Activated CD8-positive, alpha-beta memory T cell treated with anti-CD3 and anti-CD28 coated beads for 4 hours (primary cell): ENCODE data around the gene IWS1.

Experiments
- DNase-seq, 2 donors: peaks; one replicate each; pipeline ENCODE4 v3.0.0-alpha.2; 2020; ENCODE audit warnings: low read depth in 2 of 2

IWS1 gene

DNA sequence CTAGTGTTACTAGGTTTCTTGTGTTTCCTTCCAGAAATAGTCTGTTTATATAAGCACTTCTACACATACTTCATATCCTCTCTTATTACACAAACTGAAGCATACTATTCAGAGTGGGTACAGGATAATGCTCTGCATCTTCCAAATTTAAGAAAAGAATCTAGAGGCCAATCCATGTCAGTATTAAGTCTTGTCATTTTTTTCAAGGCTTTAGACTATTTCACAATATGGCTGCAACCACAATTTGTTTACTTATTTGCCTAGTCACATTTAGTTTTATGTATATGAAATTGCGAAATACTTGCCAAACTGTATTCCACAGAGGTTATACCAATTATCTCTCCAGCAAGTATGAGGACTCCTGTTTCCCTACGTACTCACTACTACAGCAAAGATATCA is 27.9 kb downstream of the IWS1 start:
- DNase-seq: no peak

- no peak for DNase-seq
Measured at GRCh38 chr2:127490283-127490682, 36.0 kb downstream of the IWS1 start.

GRCh38 chr2:127486247-127487058 is 39.8 kb downstream of the IWS1 start:
- no peak for DNase-seq

GRCh38 chr2:127485694-127486071 is 40.6 kb downstream of the IWS1 start:
- DNase-seq: no peak

DNA sequence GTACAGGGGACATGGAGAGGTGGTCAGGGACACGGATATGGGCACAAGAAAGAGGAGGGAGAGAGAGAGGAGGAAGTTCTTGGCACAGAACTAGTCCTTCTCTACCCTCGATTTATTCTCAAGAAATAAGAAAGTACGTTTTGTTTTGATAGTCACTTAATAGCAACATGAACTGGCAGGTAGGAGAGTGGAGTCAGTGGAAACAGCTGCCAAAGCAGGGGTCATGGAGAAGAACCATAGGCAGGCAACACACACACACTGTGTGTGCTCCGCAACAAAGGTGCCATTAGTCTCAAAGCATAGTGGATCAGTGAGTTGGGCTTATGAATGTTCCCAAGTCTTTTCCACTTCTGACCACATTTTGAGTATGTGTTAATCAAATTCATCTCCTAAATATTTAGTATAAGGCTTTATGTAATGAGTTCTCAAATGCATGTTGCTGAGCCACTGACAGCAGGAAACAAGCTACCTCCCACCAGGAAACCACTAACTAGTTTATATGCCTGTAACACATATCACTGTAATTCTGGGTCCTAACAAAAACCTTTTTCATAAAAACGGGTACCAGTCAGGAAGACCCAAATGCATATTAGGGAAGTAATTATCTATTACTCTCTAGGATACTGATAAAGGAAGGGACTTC is 41.1 kb downstream of the IWS1 start:
- no peak for DNase-seq

DNA sequence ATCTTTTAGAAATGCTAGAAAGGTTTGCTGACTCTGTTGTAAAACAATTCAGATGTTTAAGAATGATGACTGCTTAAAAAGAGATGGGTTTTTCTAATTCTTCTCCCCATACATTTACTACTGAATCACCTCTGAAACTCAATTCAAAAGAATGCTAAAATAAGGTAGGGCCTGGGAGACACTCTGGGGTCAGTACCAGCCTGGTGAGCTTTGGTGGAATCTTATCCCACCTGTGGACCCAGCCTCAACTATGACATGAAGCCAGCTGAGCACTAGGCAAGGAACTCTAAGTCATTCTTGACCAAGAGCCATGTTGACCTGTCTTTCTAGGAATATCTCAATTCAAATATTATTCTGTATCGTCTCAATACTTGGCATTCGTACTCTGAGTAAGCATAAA is 44.3 kb downstream of the IWS1 start:
- no peak for DNase-seq

DNA sequence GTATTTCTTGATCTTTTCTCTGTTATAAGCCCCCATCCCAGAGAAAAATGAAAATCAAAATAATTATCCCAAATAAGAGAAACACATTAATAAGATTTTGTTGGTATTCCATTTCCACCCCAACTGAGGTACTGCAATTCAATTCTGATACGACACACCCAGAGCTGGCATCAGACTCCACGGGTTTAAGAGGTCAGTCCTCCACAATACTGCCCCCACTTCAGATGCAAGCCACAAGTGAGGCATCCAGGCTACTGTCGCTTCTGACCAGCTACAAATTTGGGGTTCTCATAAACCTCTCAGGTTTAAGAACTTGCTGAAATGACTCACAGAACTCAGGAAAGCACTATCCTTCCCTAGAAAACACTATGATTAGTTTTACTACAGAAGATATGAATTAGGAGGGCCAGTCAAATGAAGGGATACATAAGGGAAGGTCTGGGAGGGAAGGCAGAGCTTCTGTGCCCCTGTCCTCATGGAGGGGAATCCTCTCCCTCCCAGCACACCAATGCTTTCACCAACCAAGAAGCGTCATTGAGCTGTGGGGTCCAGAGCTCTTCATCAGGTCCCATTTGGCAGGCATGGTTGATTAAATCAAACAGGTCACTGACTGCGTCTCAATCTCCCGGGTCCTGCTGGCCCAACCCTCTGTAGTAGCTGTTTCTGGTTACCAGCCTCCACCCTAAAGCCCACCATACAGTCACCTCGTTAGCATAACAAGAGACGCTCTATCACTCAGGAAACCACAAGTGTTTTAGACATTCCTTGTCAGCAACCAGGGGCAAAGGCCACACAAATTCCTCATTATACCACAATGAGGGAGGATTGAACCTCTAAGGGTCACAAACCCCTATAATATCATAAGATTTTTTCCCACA is 46.2 kb downstream of the IWS1 start:
- no peak for DNase-seq

GRCh38 chr2:127479219-127479825 is 47.0 kb downstream of the IWS1 start:
- no peak for DNase-seq

GRCh38 chr2:127475788-127476187 is 50.5 kb downstream of the IWS1 start:
- no peak for DNase-seq

GRCh38 chr2:127472268-127472667 is 54.0 kb downstream of the IWS1 start:
- DNase-seq: no peak

GRCh38 chr2:127471286-127471988 is 54.9 kb downstream of the IWS1 start:
- DNase-seq: no peak

DNA sequence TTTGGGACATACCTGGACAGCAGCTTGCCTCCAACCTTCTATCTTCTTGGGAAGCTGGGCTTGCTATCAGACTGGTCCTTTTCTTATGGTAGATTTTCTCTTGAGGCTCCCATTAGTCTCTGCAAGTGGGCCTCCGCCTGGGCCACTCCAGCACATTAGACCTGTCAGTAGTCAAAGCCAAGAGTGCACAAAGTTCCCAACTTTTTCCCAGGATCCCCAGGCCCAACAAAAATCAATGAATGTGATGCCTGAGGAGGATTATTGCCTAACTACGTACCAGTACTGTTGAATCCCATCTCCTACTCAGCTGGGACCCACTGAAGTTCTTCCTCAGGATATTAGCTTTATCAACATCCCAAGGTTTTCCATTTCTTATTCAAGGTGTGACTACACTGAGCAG is 56.3 kb downstream of the IWS1 start:
- DNase-seq: no peak

- no peak for DNase-seq
Measured at GRCh38 chr2:127469051-127469450, 57.2 kb downstream of the IWS1 start.

- peak in 1 of 2 donors; percentile 3 for DNase-seq
Measured at GRCh38 chr2:127465258-127465657, 61.0 kb downstream of the IWS1 start.

DNA sequence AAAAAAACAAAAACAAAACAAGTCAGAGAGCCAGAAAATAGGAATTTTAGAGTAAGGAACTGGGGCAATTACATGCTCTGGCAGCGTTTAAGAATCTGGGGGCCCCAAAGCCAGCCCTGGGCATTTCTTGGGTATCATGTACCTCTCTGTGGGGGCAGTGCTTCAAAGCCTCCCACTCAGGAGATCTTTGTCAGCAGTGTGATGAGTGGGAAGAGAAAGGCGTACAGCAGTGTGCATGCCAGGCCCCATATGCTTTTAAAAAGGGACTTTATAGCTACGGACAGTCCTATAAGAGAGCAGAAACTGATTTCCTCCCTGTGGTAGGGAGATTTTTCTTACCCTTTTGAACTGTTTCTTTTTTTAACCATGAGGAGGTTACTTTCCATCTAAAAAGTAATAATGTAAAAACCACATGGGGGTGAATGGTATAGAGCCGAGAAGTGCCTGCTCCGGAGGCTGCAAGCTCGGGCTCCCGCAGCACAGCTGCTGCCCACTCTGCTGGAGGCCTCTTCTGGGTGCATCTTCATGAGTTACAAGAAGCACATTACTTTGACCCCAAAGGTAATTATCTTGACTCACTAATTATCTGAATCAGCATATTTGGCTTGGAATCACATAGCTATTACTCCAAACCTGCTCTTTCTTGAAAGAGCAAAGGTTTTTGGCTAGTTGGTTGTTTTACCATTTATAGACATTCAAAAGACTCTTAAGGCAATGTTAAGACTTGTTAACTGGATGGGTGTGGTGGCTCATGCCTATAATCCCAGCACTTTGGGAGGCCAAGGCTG is 61.6 kb downstream of the IWS1 start:
- peak in 1 of 2 donors; percentile 4 for DNase-seq

DNA sequence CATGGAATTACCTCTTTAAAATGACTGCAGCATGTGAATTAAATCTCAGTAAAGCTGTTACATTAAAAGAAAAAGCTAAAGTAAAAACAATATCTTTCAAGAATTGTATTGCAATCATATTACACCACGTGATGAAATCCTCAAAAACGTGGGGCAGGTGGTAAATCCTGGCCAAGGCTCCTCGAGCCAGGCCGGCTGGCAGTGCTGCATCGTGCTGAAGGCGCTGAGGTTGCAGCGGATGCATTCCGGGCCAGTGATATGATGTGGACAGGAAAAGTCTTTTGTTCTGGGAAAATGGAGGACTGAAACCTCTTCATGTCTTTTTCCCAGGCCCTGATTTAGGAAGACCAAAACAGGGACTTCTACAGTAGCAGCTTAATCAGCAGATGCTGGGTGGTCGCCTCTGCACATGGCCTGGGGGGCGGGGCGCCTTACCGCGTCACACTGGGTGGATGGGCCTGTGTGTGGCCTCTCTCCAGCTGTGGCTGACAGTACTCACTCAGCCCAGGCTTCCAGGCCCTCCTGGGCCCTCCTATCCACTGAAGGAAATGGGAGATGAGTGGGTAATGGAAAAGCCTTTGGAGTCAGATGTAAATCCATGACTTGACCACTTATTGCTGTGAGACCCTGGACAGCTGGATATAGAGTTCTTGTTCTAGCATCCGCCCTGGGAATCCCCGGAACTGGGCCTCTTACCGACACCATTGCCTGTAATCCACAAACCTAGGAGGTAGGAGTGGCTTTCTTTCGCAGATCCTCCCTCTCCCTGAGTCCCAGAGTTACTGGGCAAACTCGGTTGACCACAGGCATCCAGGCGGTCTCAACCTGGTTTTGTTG is 62.9 kb downstream of the IWS1 start:
- no peak for DNase-seq

DNA sequence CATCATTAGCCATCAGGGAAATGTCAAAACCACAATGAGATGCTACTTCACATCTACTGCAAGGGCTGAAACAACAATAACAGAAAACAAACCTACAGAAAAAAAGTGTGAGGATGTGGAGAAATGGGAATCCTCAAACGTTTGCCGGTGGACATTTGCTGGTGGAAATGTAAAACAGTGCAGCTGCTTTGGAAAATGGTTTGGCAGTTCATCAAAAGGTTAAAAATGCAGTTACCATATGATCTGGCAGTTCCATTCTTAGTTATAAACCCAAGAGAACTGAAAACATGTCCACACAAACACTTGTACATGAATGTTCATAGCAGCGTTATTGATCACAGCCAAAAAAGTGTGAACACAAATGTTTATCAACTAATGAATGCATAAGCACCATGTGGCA is 63.8 kb downstream of the IWS1 start:
- no peak for DNase-seq

DNA sequence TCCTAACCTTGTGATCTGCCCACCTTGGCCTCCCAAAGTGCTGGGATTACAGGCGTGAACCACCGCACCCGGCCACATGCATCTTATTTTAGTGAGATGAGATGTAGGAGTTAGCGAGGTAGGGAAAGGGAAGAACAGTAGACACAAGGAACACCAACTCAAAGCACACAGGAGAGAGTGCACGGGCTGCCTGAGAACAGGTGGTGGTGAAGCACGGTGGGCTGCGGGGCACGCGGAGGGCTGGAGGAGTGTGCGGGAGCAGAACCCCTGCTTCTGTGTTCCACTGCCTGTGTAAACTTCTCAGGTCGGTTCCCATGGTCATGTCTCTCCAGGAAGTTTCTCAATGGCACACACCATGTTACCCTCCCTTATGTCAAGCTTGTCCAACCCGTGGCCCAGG is 69.3 kb downstream of the IWS1 start:
- DNase-seq: no peak

DNA sequence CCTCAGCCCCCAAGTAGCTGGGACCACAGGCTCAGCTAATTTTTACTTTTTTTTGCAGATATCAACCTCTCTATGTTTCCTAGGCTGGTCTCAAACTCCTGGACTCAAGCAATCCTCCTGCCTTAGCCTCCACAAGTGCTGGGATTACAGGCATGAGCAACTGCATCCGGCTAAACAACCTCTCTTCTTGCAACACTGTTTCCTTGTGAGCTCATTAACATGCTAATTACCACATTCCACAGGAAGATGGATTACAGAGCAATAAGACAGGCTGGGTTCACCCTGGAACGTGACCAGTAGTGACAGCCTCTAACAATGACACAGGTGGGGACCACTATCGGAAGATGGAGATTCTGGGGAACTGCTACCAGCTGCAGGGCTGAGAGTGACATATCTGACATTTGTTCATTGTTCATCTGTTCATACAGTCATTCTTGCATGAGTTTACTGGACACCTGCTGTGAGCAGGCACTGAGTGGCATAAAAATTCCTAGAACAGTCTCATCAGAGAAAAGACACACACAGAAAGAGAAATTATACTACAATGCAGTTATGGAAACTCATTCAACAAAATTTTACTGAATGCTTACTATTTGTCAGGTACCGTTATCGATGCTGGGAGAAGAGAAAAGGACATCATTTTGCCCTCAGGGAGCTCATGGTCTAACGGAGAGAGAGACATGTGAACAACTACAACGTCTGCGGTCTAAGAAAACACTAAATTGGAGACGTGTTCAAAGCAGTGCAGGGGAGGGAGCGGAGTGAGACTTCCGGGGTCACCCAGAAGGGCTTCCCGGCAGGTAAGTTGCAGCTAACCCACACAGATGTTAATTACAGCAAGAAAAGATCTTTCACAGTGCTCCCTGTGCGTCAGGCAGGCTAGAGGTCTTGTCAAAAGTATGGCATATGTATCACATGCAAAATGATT is 70.5 kb downstream of the IWS1 start:
- peak in 1 of 2 donors; percentile 4 for DNase-seq
